ENCODE measurements around the gene ZBTB7C.
A peak's percentile ranks its signal among the peaks of the same experiment; 100 is the strongest.

The ZBTB7C gene

GRCh38 chr18:48244530-48244929 lies 164.7 kb downstream of the ZBTB7C start:
- DNase-seq: no peak

GRCh38 chr18:48238636-48239035 lies 170.5 kb downstream of the ZBTB7C start:
- no peak for DNase-seq

- DNase-seq: no peak
Measured at GRCh38 chr18:48238206-48238605, 171.0 kb downstream of the ZBTB7C start.

- no peak for DNase-seq
Measured at GRCh38 chr18:48236822-48237221, 172.4 kb downstream of the ZBTB7C start.

GRCh38 chr18:48230467-48231113 lies 178.6 kb downstream of the ZBTB7C start:
- peak; percentile 71 for DNase-seq

GRCh38 chr18:48229552-48229981 lies 179.6 kb downstream of the ZBTB7C start:
- no peak for DNase-seq

GRCh38 chr18:48228841-48229240 lies 180.3 kb downstream of the ZBTB7C start:
- no peak for DNase-seq

- no peak for DNase-seq
Measured at GRCh38 chr18:48228301-48228715, 180.9 kb downstream of the ZBTB7C start.

GRCh38 chr18:48227206-48227605 lies 182.0 kb downstream of the ZBTB7C start:
- no peak for DNase-seq

GRCh38 chr18:48226401-48226800 lies 182.8 kb downstream of the ZBTB7C start:
- no peak for DNase-seq

- DNase-seq: peak; percentile 91
Measured at GRCh38 chr18:48222118-48222517, 187.1 kb downstream of the ZBTB7C start.

- no peak for DNase-seq
Measured at GRCh38 chr18:48219810-48220499, 189.2 kb downstream of the ZBTB7C start.

GRCh38 chr18:48219037-48219809 lies 190.0 kb downstream of the ZBTB7C start:
- DNase-seq: no peak

- no peak for DNase-seq
Measured at GRCh38 chr18:48218285-48219022, 190.7 kb downstream of the ZBTB7C start.

- DNase-seq: no peak
Measured at GRCh38 chr18:48217258-48218250, 191.6 kb downstream of the ZBTB7C start.

- peak; percentile 86 for DNase-seq
Measured at GRCh38 chr18:48216639-48217257, 192.4 kb downstream of the ZBTB7C start.

- DNase-seq: no peak
Measured at GRCh38 chr18:48215876-48216638, 193.1 kb downstream of the ZBTB7C start.

GRCh38 chr18:48213791-48214190 lies 195.4 kb downstream of the ZBTB7C start:
- no peak for DNase-seq

GRCh38 chr18:48208432-48209140 lies 200.6 kb downstream of the ZBTB7C start:
- DNase-seq: no peak

GRCh38 chr18:48207733-48208132 lies 201.4 kb downstream of the ZBTB7C start:
- DNase-seq: no peak
